ENCODE data around the gene SPOCK1. TPM values are rescaled to one million over a fixed set of nuclear protein-coding genes. Genes with fewer than 3 reads are reported as not detected.

SPOCK1 gene
- total and polyA plus RNA-seq, 2 of the 13 experiments (the other 11 are each of a cell fraction or from before 2014, with no cell fraction given) = 0.18 to 0.29 TPM

DNA sequence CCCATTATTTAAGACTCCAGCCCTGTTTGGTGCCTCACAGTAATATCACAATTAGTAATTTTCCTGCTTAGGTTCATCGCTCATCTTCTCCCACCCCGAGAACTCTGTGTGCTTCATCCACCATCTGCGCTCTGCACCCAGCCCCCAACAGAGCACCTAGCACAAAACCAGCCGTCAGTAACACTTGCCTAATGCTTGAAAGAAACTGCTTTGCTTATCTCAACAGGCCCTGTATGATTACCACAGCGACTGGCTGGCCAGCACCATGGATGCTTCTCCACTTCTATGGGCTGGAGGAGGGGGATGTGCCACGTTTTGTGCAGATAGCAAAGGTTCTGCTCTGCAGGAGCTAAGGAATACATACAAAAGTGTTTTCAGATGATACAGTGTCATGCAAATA is 166.8 kb downstream of the SPOCK1 start:
- no peak for FAIRE-seq
- 24% methylated on average over 6 of the region's 6 CpGs for WGBS (ENCODE audit: low lambda C conversion rate)
- Histone ChIP-seq H3K9me3 (ENCODE audit: low read length) (no peaks in the 10 kb centered on the region), H3K27ac (ENCODE audit: extremely low read length, insufficient read depth, low read length) (no peak overlapping the region), H4K20me1 (ENCODE audit: insufficient read depth, low read length) (no peaks in the 10 kb centered on the region), H3K9ac (ENCODE audit: insufficient read depth, low read depth, low read length) (no peak overlapping the region), H3K4me1 (ENCODE audit: insufficient read depth, low read length) (no peaks in the 10 kb centered on the region), H3K79me2 (ENCODE audit: insufficient read depth, low read length) (no peaks in the 10 kb centered on the region), H3K36me3 (replicated peaks in 1 of 2; ENCODE audit: control insufficient read depth in 1 of 2, insufficient read depth in 2 of 2, low read length in 2 of 2) (no peaks in the 10 kb centered on the region), H3K4me3 (replicated peaks in 1 of 3; ENCODE audit: insufficient read depth in 1 of 3, low read depth in 2 of 3, low read length in 3 of 3) (no peak overlapping the region), H2AFZ (ENCODE audit: low read length) (no peak overlapping the region), H3K27me3 (ENCODE audit: control insufficient read depth in 1 of 2, insufficient read depth in 2 of 2, low read length in 2 of 2) (no peaks in the 10 kb centered on the region), H3K4me2 (ENCODE audit: low read depth, low read length) (no peak overlapping the region)
- BruUV-seq (replicated peaks) = no TSS peak
- in situ Hi-C loops (cut with HindIII; ENCODE audit: extremely low pct_ligation_motif_present, low pct_unique_long_range_greater_than_20kb) = no loop called here
- CTCF ChIA-PET (ENCODE audit: low intra/inter-chr PET ratio, low total read pairs) = no interaction called here
- no peak for ATAC-seq
- POLR2A ChIA-PET = no interaction called here
- TF ChIP-seq HMG20B (CRISPR knock-in tag; conservative IDR thresholded peaks at IDR 0.05) (no peak), ZNF556 (CRISPR knock-in tag; IDR thresholded peaks at IDR 0.05; ENCODE audit: borderline replicate concordance) (no peak), SNRNP70 (IDR thresholded peaks at IDR 0.05; ENCODE audit: low read depth, low read length) (no peak), ZFAT (CRISPR knock-in tag; conservative IDR thresholded peaks at IDR 0.05) (no peak), PAF1 (CRISPR knock-in tag; IDR thresholded peaks at IDR 0.05) (no peak), BORCS8-MEF2B (CRISPR knock-in tag; IDR thresholded peaks at IDR 0.05) (no peak), GTF2F1 (IDR thresholded peaks at IDR 0.05; ENCODE audit: low read length) (no peak), POGZ (CRISPR knock-in tag; IDR thresholded peaks at IDR 0.05) (no peak), SYNCRIP (IDR thresholded peaks at IDR 0.05; ENCODE audit: insufficient read depth, low read depth, low read length) (no peak), HNRNPL (IDR thresholded peaks at IDR 0.05; ENCODE audit: low read depth, low read length) (no peak), NFKBIZ (CRISPR knock-in tag; IDR thresholded peaks at IDR 0.05) (no peak), DPF2 (CRISPR knock-in tag; IDR thresholded peaks at IDR 0.05; ENCODE audit: borderline replicate concordance, low read depth) (no peak), ZNF446 (CRISPR knock-in tag; IDR thresholded peaks at IDR 0.05) (no peak), ARID2 (CRISPR knock-in tag; IDR thresholded peaks at IDR 0.05; ENCODE audit: borderline replicate concordance) (no peak), MYNN (CRISPR knock-in tag; IDR thresholded peaks at IDR 0.05; ENCODE audit: low read depth) (no peak), TGIF2 (CRISPR knock-in tag; IDR thresholded peaks at IDR 0.05) (no peak)
- TF ChIP-seq, protein P1, sequence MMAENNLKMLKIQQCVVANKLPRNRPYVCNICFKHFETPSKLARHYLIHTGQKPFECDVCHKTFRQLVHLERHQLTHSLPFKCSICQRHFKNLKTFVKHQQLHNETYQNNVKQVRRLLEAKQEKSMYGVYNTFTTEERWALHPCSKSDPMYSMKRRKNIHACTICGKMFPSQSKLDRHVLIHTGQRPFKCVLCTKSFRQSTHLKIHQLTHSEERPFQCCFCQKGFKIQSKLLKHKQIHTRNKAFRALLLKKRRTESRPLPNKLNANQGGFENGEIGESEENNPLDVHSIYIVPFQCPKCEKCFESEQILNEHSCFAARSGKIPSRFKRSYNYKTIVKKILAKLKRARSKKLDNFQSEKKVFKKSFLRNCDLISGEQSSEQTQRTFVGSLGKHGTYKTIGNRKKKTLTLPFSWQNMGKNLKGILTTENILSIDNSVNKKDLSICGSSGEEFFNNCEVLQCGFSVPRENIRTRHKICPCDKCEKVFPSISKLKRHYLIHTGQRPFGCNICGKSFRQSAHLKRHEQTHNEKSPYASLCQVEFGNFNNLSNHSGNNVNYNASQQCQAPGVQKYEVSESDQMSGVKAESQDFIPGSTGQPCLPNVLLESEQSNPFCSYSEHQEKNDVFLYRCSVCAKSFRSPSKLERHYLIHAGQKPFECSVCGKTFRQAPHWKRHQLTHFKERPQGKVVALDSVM (CRISPR knock-in tag; IDR thresholded peaks at IDR 0.05) = no peak
- no peak for DNase-seq (ENCODE audit: low spot score)
- intact Hi-C loops (cut with micrococcal nuclease; ENCODE audit: unreplicated experiment) = no loop called here
